ENCODE measurements around the gene NNMT.

NNMT gene

GRCh38 chr11:114295676-114296604, at the start of gene NNMT:
TSS of gene NNMT (plus strand) at chr11:114296399. CDS start at chr11:114296557, 158 bp downstream.
- H3K36me3 ChIP-seq (ENCODE audit: insufficient read depth, low read length), result no peaks in the 10 kb centered on the region
- 0 out of 2 replicates have a peak, but pooled peaks cover 5% of the 10 kb centered on the region for H3K9me3 ChIP-seq (ENCODE audit: control insufficient read depth, insufficient read depth, low read length)
- H3K4me1 ChIP-seq (ENCODE audit: insufficient read depth, low read length), result peaks cover 6% of the 10 kb centered on the region; the same call in 1 of the 2 replicates
- H3K9ac ChIP-seq (ENCODE audit: low read depth, low read length), result no peak within 1 kb of the TSS

- no peak overlapping the region for H3K9ac ChIP-seq (ENCODE audit: low read depth, low read length)
- no peaks in the 10 kb centered on the region for H3K9me3 ChIP-seq (ENCODE audit: control insufficient read depth, insufficient read depth, low read length)
- peaks cover 11% of the 10 kb centered on the region; the same call in 1 of the 2 replicates for H3K4me1 ChIP-seq (ENCODE audit: insufficient read depth, low read length)
- no peaks in the 10 kb centered on the region for H3K36me3 ChIP-seq (ENCODE audit: insufficient read depth, low read length)
These were observed 49.0 kb upstream of the NNMT start for GRCh38 chr11:114247070-114247789.

GRCh38 chr11:114250180-114250579, 46.0 kb upstream of the NNMT start:
- H3K36me3 ChIP-seq (ENCODE audit: insufficient read depth, low read length), result no peaks in the 10 kb centered on the region
- no peaks in the 10 kb centered on the region for H3K9me3 ChIP-seq (ENCODE audit: control insufficient read depth, insufficient read depth, low read length)
- peaks cover 11% of the 10 kb centered on the region; the same call in 1 of the 2 replicates for H3K4me1 ChIP-seq (ENCODE audit: insufficient read depth, low read length)
- no peak overlapping the region for H3K9ac ChIP-seq (ENCODE audit: low read depth, low read length)

- no peaks in the 10 kb centered on the region for H3K9me3 ChIP-seq (ENCODE audit: control insufficient read depth, insufficient read depth, low read length)
- H3K4me1 ChIP-seq (ENCODE audit: insufficient read depth, low read length), result peaks cover 12% of the 10 kb centered on the region
- no peaks in the 10 kb centered on the region for H3K36me3 ChIP-seq (ENCODE audit: insufficient read depth, low read length)
- no peak overlapping the region; the same call in 1 of the 2 replicates for H3K9ac ChIP-seq (ENCODE audit: low read depth, low read length)
These were observed 45.0 kb upstream of the NNMT start for GRCh38 chr11:114250993-114251814.

- H3K36me3 ChIP-seq (ENCODE audit: insufficient read depth, low read length), result no peaks in the 10 kb centered on the region
- H3K4me1 ChIP-seq (ENCODE audit: insufficient read depth, low read length), result peaks cover 19% of the 10 kb centered on the region
- H3K9ac ChIP-seq (ENCODE audit: low read depth, low read length), result no peak overlapping the region; the same call in 1 of the 2 replicates
- H3K9me3 ChIP-seq (ENCODE audit: control insufficient read depth, insufficient read depth, low read length), result no peaks in the 10 kb centered on the region
These were observed 44.3 kb upstream of the NNMT start for GRCh38 chr11:114251815-114252337.

- Histone ChIP-seq H3K4me1 (ENCODE audit: insufficient read depth, low read length) (peaks cover 24% of the 10 kb centered on the region), H3K36me3 (ENCODE audit: insufficient read depth, low read length) (no peaks in the 10 kb centered on the region), H3K9me3 (ENCODE audit: control insufficient read depth, insufficient read depth, low read length) (no peaks in the 10 kb centered on the region), H3K9ac (ENCODE audit: low read depth, low read length) (no peak overlapping the region)
These were observed 43.4 kb upstream of the NNMT start for GRCh38 chr11:114252767-114253166.

- Histone ChIP-seq H3K36me3 (ENCODE audit: insufficient read depth, low read length) (no peaks in the 10 kb centered on the region), H3K9ac (ENCODE audit: low read depth, low read length) (no peak overlapping the region), H3K9me3 (ENCODE audit: control insufficient read depth, insufficient read depth, low read length) (no peaks in the 10 kb centered on the region), H3K4me1 (ENCODE audit: insufficient read depth, low read length) (peaks cover 24% of the 10 kb centered on the region)
These were observed 42.4 kb upstream of the NNMT start for GRCh38 chr11:114253771-114254170.

GRCh38 chr11:114254571-114255146, 41.5 kb upstream of the NNMT start:
- H3K9ac ChIP-seq (ENCODE audit: low read depth, low read length), result no peak overlapping the region
- no peaks in the 10 kb centered on the region for H3K9me3 ChIP-seq (ENCODE audit: control insufficient read depth, insufficient read depth, low read length)
- no peaks in the 10 kb centered on the region for H3K36me3 ChIP-seq (ENCODE audit: insufficient read depth, low read length)
- peaks cover 24% of the 10 kb centered on the region for H3K4me1 ChIP-seq (ENCODE audit: insufficient read depth, low read length)

GRCh38 chr11:114255289-114255688, 40.9 kb upstream of the NNMT start:
- no peaks in the 10 kb centered on the region for H3K9me3 ChIP-seq (ENCODE audit: control insufficient read depth, insufficient read depth, low read length)
- no peak overlapping the region for H3K9ac ChIP-seq (ENCODE audit: low read depth, low read length)
- H3K4me1 ChIP-seq (ENCODE audit: insufficient read depth, low read length), result peaks cover 24% of the 10 kb centered on the region
- no peaks in the 10 kb centered on the region for H3K36me3 ChIP-seq (ENCODE audit: insufficient read depth, low read length)

GRCh38 chr11:114256176-114256966, 39.8 kb upstream of the NNMT start:
- no peak overlapping the region for H3K9ac ChIP-seq (ENCODE audit: low read depth, low read length)
- H3K9me3 ChIP-seq (ENCODE audit: control insufficient read depth, insufficient read depth, low read length), result no peaks in the 10 kb centered on the region
- H3K36me3 ChIP-seq (ENCODE audit: insufficient read depth, low read length), result no peaks in the 10 kb centered on the region
- peaks cover 21% of the 10 kb centered on the region for H3K4me1 ChIP-seq (ENCODE audit: insufficient read depth, low read length)

- H3K9ac ChIP-seq (ENCODE audit: low read depth, low read length), result no peak overlapping the region
- H3K36me3 ChIP-seq (ENCODE audit: insufficient read depth, low read length), result no peaks in the 10 kb centered on the region
- peaks cover 15% of the 10 kb centered on the region for H3K4me1 ChIP-seq (ENCODE audit: insufficient read depth, low read length)
- no peaks in the 10 kb centered on the region for H3K9me3 ChIP-seq (ENCODE audit: control insufficient read depth, insufficient read depth, low read length)
These were observed 39.3 kb upstream of the NNMT start for GRCh38 chr11:114256967-114257286.

GRCh38 chr11:114257621-114258558, 38.3 kb upstream of the NNMT start:
- Histone ChIP-seq H3K9ac (ENCODE audit: low read depth, low read length) (no peak overlapping the region; the same call in 1 of the 2 replicates), H3K36me3 (ENCODE audit: insufficient read depth, low read length) (no peaks in the 10 kb centered on the region), H3K4me1 (ENCODE audit: insufficient read depth, low read length) (peaks cover 14% of the 10 kb centered on the region), H3K9me3 (ENCODE audit: control insufficient read depth, insufficient read depth, low read length) (no peaks in the 10 kb centered on the region)

Measured in ES-I3 (cell line).